ENCODE measurements around the gene MZT2A.
"Not testable (repeated sequence)": the region's sequence is repeated elsewhere in the genome, so short reads cannot be mapped to it uniquely, and the experiment has no call there.

- TF ChIP-seq CTCF (IDR thresholded peaks at IDR 0.05); REST (IDR thresholded peaks at IDR 0.05; ENCODE audit: insufficient read depth in 1 of 2, low read depth in 2 of 2, low read length in 1 of 2): not testable (repeated sequence)
These were observed 13.9 kb downstream of the MZT2A start for GRCh38 chr2:131478074-131478849.

Data from Panc1 (cell line).